Stimulated activated naive CD8-positive, alpha-beta T cell treated with anti-CD3 and anti-CD28 coated beads, Interleukin-15, Interleukin-2, amounts not matched to agents 100 U/mL and 50 U/mL, for 24 hours (primary cell): Measurements from ENCODE around the gene NME9.

Experiments
- ATAC-seq: fragments of 150-1000 bp; cut with Tn5 transposase; one replicate; pipeline ENCODE4 v1.10.0; 2021
- DNase-seq: peaks from one replicate; pipeline ENCODE4 v3.0.0; 2021

The NME9 gene

DNA sequence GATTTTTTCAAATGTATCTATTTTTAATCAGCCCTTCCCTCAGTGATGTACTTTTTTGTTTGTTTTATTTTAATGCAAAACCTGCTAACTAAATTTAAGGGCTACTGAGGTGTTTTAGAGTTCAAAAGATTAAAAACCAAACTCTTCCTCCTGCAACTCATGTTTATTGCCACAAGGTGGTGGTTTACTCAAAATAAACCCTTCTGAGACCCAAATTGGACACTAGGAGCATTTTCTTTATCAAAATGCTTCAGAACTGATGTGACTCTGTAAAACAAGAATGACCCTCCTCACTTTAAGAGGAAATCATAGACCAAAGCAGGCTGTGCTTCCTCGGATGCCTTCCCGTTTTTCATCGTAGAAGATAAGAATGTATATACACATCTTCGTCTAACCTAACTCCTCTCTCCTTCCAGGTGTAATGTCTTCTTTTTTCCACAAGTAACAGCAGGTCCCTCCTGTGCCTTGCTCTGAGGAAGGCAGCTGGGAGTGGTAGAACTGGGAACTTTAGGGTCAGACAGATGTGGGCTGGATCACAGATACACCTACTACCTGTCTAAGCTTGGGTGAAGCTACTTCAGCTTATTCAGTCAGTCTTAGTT, 2.9 kb upstream of the NME9 start:
- ATAC-seq, result no peak
- DNase-seq, result no peak

DNA sequence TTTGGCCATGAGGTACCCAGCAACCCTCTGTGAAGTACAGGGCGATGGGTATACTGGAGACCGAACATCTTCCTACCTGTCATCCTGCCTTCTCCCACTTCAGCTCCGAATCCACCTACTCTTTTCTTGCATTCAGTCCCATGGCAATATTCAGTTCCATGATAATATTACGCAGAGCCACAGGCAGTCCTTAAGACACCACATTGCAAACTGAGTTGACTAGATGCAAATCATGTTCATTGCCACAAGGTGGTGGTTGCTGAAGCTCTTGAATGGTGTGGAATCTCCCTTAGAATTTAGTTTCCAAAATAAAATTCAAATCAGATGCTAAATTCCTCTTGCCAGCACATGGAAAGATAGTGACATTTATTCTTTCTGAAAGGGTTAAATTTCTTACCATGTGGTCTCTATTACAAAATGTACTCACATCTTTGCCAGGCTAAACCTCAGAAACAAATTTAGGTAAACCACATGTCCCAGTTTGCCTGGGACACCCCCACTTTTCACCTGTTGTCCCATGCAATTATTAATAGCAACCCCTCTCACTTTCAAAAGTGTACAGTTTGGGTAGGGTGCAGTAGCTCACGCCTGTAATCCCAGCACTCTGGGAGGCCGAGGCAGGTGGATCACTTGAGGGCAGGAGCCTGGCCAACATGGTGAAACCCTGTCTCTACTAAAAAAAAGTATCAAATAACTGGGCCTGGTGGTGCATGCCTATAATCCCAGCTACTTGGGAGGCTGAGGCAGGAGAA, 1.7 kb upstream of the NME9 start:
- no peak for ATAC-seq
- no peak for DNase-seq

- no peak for DNase-seq
- ATAC-seq, result no peak
Measured at GRCh38 chr3:138329984-138330293, 288 bp upstream of the NME9 start.

GRCh38 chr3:138328341-138328740, 1.3 kb downstream of the NME9 start:
- ATAC-seq (no peak), DNase-seq (no peak)

DNA sequence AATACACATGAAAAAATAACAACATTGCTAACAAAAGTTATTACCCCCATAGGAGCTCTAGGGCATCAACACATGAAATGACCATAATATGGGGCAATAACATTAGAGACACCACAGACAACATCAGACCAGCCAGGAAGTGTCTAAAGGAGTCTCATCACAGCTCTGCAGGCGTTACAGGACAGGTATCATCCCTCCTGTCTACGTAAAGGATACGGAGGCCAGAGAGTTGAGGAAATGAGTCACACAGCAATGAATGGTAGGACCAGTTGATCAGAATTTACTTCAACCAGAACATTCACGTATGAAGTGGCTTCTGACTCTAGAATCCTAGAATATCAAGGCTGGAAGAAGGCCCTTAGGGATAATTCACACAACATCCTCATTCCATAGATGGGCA, 1.8 kb downstream of the NME9 start:
- no peak for DNase-seq
- ATAC-seq, result no peak

GRCh38 chr3:138326866-138327595, 2.6 kb downstream of the NME9 start:
- ATAC-seq (no peak), DNase-seq (no peak)

- ATAC-seq (no peak), DNase-seq (no peak)
Measured at GRCh38 chr3:138325990-138326389, 3.7 kb downstream of the NME9 start.

DNA sequence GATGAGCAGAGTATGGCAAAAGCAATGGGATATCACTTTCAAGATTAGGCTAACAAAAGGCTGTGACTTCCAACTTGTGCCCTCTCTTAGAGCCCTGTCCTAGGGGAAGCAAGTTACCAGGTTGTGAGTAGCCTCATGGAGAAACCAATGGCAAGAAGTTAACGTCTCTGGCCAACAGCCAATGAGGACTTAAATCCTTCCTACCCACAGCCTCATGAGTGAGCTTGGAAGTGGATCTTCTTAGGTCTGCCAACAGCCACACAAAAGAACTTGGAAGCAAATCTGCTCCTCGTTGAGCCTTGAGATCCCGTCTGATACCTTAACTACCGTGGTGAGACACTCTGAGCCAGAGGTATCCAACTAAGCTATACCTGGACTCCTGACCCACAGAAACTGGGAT, 5.7 kb downstream of the NME9 start:
- DNase-seq, result no peak
- ATAC-seq, result no peak

- DNase-seq (no peak), ATAC-seq (peak; percentile 32)
Measured at GRCh38 chr3:138317687-138318086, 12.0 kb downstream of the NME9 start.

GRCh38 chr3:138314751-138315150, 14.9 kb downstream of the NME9 start:
- no peak for ATAC-seq

DNA sequence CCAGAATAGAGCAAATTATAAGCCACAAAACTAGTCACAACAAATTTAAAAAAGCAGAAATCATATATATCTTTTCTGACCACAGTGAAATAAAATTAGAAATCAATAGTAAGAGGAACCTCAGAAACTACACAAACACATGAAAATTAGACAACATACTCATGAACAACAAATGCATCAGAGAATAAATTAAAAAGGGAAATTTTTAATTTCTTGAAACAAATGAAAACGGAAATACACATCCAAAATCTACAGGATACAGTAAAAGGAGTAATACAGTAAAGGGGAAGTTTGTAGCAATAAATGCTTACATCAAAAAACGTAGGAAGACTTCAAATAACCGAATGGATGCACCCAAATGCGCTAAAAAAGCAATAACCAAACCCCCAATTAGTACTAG, 19.2 kb downstream of the NME9 start:
- no peak for ATAC-seq
- no peak for DNase-seq

More at GRCh38 chr3:138314751-138315150, 14.9 kb downstream of the NME9 start:
- no peak for DNase-seq

DNA sequence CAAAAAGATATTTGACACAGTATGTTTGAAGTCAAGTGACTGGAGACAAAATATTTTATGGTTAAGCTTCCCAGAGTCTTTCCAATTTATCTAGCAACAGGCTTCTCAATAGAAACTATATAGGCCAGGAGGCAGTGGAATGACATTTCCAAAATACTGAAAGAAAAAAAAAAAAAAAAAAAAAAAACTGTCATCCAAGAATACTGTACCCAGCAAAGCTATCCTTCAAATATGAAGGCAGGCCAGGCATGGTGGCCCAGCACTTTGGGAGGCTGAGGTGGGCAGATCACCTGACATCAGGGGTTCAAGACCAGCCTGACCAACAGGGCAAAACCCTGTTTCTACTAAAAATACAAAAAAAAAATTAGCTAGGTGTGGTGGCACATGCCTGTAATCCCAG, 20.9 kb downstream of the NME9 start:
- ATAC-seq, result no peak
- no peak for DNase-seq

GRCh38 chr3:138307899-138308298, 21.8 kb downstream of the NME9 start:
- DNase-seq, result no peak
- ATAC-seq, result no peak

GRCh38 chr3:138303474-138303873, 26.2 kb downstream of the NME9 start:
- DNase-seq, result no peak
- no peak for ATAC-seq

- ATAC-seq (no peak), DNase-seq (no peak)
Measured at GRCh38 chr3:138300647-138301046, 29.0 kb downstream of the NME9 start.

GRCh38 chr3:138297876-138298275, 31.8 kb downstream of the NME9 start:
- no peak for DNase-seq
- no peak for ATAC-seq

DNA sequence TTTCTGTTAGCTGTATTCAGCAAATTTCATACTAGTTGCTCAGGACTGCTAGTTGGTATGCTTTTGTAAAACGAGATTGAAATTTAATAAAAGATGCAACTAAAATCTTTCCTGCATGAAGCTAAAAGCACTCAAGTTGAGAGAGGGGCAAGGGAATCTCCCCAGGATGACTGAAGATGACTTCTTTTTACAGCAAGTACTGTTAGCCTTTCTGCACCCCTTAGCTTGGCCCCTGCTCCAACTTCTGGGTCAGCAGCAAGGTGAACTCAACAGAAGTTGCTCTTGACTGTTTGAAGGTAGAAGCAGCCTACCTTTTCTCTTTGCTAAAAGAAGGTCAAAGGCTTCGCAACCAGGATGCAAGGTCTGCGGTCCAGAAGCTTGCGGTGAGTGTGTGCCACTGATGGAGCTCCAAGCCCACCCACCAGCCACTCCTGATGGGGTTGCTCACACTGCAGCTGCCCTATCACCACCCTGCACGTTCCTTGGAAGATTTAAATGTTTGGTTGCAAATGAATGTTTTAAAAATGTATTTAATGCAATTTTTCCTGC, 32.5 kb downstream of the NME9 start:
- DNase-seq (peak; percentile 8), ATAC-seq (peak; percentile 50)

DNA sequence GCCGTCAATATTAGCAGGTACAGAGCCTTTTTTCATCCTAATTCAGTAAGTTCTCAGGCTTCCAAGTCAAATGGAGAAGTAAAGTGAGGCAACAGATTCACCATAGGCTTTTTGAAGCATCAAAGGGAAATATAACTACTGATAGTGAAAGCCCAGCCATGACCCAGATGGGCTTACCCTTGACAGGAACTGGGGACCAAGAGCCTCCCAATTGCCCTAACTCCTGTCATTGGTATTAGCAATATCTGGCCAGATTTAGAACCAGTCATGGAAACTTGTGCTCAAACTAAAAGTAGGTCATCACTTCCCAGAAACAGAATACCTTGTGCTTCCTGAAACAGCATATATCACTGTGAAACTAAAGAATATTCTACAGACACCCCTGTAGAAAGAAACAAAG, 33.0 kb downstream of the NME9 start:
- peak; percentile 88 for ATAC-seq
- peak; percentile 12 for DNase-seq

DNA sequence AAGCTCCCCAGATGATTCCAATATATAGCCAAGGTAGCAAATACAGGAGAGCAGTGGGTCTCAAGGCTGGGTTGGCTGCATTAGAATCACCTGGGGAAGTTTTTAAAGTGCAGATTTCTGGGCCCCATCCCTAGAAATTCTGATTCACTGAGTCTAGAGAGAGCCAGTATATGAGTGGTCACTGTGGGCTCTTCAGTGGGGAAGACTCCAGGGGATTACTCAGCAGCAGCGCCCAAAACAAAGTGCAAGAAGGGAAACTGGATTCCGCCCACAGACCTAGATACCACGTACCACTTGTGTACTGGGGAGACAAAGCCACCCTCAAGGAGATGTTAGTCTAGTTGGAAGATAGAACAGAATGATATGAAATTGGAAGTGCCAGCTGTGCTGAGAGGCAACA, 40.0 kb downstream of the NME9 start:
- DNase-seq, result no peak

GRCh38 chr3:138289260-138289659, 40.4 kb downstream of the NME9 start:
- no peak for DNase-seq

More for the DNA sequence above, 40.0 kb downstream of the NME9 start:
- ATAC-seq, result peak; percentile 73

GRCh38 chr3:138284957-138285477, 44.6 kb downstream of the NME9 start:
- ATAC-seq (no peak), DNase-seq (no peak)

More at GRCh38 chr3:138289260-138289659, 40.4 kb downstream of the NME9 start:
- no peak for ATAC-seq

DNA sequence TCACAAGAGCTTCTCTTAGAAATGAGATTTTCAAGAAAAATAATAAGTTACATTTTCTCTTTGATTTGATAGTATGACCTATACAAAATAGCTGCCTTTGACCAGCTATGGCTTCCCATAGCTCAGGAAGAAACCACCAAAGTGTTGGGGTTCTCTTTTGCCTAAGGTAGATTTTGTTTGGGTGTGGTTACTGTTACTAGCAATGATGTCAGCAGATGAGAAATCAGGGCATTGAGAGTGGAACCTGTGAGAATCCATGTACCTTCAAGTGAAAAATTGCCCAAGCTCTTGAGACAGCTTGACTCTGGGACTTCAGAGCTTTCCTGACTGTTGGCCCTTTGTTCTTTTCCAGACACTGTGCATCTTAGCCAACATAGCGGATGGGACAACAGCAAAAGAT, 45.6 kb downstream of the NME9 start:
- ATAC-seq (no peak), DNase-seq (no peak)

- no peak for DNase-seq
Measured at GRCh38 chr3:138282836-138283235, 46.8 kb downstream of the NME9 start.

More at GRCh38 chr3:138282836-138283235, 46.8 kb downstream of the NME9 start:
- no peak for ATAC-seq
